Activated T-helper 9 cell treated with anti-CD3 and anti-CD28 coated beads, Interleukin-2, amount 50 U/mL, for 16 hours (primary cell): ENCODE data around the gene ADRM1.

Experiments used
- DNase-seq: peaks from one replicate; pipeline ENCODE4 v3.0.0-alpha.2; 2020; ENCODE audit warnings: low read depth

The ADRM1 gene

GRCh38 chr20:62297449-62298227 lies 5.2 kb upstream of the ADRM1 start:
- DNase-seq, result no peak

DNA sequence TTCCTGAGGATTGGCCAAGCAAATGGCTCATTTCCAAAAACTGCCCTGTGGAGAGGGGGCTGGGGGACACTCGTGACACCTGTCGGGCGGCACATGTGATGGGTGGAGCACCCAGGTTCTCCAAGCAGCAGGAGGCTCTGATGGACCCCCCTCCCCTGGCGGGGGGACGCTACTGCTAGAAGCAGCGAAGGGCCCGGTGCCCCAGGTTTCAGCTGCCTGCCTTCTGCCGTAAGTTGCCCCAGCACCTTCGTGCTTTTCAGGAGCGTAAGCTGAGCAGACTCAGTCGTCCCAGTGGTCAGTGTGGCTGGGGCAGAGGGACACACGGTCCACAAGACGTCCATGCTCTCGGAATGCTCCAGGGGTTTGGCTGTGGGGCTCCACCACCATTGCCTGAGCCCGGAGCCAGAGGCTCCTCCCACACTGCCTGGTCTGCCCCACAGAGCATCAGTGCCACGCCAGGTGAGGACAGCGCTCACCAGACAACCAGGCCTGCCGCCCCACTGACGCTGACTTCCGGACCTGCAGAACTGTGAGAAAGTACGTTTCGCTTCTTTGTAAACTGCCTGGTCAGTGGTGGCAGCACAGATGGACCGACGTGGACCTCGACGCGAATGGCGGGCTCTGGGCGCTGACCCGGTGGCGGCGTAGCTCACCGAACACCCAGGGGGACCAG lies 4.1 kb upstream of the ADRM1 start:
- no peak for DNase-seq

- no peak for DNase-seq
These were observed 3.0 kb upstream of the ADRM1 start for GRCh38 chr20:62299666-62300236.

GRCh38 chr20:62300319-62300718 lies 2.5 kb upstream of the ADRM1 start:
- DNase-seq, result no peak

GRCh38 chr20:62301111-62301668 lies 1.6 kb upstream of the ADRM1 start:
- no peak for DNase-seq

DNA sequence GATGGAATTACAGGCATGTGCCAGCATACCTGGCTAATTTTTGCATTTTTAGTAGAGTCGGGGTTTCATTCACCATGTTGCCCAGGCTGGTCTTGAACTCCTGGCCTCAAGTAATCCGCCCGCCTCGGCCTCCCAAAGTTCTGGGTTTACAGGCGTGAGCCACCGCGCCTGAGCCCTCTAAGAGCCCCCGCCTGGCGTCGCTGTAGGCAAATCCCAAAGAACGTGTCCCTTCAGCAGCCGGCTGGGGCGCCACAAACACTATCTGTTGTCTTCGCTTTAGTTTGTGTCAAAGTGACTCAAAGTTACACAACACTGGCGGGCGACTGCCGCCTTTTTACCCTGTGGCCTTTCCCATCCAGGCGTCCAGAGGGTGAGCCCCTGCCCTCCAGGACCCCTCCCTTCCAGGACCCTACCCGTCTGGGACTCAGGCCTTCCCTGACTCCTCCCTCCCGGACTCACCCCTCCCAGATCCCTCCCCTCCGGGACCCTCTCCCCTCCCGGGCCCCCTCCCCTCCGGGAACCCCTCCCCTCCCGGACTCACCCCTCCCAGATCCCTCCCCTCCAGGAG lies 940 bp upstream of the ADRM1 start:
- DNase-seq, result peak; percentile 82

DNA sequence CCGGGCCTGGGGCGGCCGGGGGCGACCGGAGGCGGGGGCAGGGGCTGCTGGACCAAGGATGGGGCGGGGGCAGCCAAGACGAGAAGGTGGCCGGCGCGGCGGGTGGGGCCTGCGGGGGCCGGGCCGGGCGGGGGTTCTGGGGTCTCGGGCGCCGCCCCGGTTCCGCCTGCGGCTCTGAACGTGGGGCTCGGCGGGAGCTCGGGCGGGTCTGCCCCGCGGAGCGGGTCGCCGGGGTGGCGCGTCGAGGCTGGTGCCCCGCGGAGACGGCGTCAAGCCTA lies 204 bp downstream of the ADRM1 start:
- no peak for DNase-seq

DNA sequence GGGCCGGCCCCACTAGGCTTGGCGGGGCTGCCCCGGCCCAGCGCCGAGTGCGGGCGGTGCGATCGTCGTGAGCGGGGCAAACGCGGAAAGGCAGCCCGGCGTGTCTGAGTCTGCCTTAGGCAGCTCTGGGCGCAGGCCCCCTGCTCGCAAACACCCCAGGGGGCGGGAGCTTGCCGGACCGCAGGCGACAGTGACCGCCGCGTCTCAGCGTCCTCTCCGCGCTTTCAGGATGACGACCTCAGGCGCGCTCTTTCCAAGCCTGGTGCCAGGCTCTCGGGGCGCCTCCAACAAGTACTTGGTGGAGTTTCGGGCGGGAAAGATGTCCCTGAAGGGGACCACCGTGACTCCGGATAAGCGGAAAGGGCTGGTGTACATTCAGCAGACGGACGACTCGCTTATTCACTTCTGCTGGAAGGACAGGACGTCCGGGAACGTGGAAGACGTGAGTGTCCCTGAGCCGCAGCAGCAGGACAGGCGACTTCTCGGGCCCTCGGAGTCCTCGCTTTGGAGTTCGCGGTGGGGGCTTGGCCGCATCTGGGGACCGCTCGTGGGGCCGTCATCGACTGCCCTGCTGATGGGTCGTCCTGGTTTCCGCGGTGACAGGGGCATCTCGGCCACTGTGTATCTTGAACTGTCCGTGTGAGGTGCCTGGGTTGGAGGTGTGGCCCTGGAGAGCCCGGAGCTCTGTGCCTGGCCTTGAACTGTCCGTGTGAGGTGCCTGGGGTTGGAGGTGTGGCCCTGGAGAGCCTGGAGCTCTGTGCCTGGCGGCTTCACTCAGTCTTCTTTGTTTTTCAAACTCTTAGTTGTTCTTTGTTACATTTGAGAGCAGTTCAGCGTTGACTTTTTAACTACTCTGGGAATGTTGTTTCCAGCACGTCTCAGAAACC lies 786 bp downstream of the ADRM1 start:
- no peak for DNase-seq

DNA sequence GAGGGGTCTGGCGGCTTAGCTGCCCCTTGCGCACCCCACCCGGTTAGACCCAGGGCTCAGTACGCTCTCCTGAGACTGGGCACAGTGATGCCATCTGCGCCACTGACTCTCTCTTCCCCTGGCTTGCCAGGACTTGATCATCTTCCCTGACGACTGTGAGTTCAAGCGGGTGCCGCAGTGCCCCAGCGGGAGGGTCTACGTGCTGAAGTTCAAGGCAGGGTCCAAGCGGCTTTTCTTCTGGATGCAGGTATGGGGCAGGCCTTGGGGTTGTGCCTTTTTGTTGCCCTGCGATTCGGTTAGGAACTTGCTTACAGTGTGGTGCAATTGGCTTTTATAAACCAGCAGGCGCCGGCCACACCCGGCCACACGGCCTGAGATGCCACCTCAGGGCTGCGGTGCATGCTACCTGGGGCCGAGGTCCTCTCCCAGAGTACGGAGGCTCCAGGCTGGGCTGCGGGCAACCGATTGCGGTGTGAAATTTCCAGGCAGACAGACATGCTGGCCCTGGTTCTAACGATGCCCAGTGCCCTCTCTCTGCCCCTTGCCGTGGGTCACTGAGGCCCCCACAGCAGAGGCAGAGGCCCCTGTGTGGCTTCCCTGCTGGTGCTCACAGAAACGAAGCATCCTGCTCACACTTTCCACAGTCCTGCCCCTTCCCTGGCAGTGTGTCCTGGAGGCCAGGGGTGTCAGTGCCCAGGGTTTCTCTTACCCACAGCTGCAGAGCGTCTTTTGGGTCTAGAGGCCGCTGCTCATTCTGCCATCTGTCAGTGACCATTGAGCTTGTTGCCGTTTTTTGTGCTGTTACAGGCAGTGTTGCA lies 1.7 kb downstream of the ADRM1 start:
- DNase-seq, result no peak

GRCh38 chr20:62305149-62305764 lies 2.5 kb downstream of the ADRM1 start:
- no peak for DNase-seq

GRCh38 chr20:62305765-62306413 lies 3.1 kb downstream of the ADRM1 start:
- no peak for DNase-seq

GRCh38 chr20:62306414-62307187 lies 3.8 kb downstream of the ADRM1 start:
- DNase-seq, result no peak

- no peak for DNase-seq
These were observed 4.7 kb downstream of the ADRM1 start for GRCh38 chr20:62307226-62308101.

DNA sequence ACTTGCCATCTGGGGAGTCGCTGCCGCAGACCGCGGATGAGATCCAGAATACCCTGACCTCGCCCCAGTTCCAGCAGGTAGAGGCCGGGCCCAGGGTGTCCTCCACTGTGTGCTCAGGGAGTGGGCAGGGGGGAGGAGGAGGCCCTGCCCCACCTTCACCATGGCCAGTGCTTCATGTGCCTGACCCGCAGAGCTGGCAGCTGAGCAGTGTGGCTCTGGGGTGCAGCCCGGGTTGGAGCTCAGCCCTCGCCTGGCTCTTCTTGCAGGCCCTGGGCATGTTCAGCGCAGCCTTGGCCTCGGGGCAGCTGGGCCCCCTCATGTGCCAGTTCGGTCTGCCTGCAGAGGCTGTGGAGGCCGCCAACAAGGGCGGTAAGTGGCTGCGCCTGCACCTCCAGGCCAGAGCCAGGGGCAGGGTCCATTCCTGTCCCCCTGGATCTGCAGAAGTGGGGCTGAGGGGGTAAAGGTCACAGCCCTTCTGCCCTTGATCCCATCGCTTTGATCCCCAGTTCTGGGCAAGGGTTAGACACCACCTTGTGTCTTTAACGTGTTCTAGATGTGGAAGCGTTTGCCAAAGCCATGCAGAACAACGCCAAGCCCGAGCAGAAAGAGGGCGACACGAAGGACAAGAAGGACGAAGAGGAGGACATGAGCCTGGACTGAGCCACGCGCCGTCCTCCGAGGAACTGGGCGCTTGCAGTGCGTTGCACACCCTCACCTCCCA lies 5.5 kb downstream of the ADRM1 start:
- no peak for DNase-seq

- no peak for DNase-seq
These were observed 6.6 kb downstream of the ADRM1 start for GRCh38 chr20:62309198-62309944.

GRCh38 chr20:62309947-62310756 lies 7.4 kb downstream of the ADRM1 start:
- DNase-seq, result no peak
